Measurements from ENCODE around the gene C1QTNF7. TPM values are rescaled to one million over a fixed set of nuclear protein-coding genes. Genes with fewer than 3 reads are reported as not detected.

Gene C1QTNF7
- total RNA-seq, 1 experiment from 2014 or later = not detected

DNA sequence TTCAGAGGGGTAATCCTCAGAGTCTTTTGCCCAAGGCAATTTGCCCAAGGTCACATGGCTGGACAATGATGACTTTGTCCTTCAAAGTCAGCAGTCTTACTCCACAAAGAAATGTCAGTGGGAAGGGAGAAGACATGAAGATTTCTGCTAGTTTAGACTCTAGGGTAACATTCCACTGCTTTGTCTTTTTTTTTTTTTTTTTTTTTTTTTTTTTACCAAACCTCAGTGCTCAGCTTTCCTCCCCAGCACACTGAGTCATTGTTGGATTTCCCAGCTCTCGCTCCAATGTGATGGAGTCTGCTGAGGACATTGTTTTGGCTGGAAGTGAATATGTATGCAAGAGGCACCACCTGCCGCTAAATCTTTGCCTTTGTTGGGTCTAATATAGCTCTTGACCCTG is 7.2 kb upstream of the C1QTNF7 start:
- Histone ChIP-seq H3K27me3 (replicated peaks) (no peaks in the 10 kb centered on the region), H3K9me3 (replicated peaks) (no peaks in the 10 kb centered on the region), H3K4me1 (replicated peaks) (no peaks in the 10 kb centered on the region), H3K27ac (no peak overlapping the region), H3K36me3 (no peaks in the 10 kb centered on the region), H3K4me3 (no peak overlapping the region)
- DNase-seq (ENCODE audit: low read depth in 1 of 2, low spot score in 2 of 2) = peak in 1 of 2 experiments; percentile 30

DNA sequence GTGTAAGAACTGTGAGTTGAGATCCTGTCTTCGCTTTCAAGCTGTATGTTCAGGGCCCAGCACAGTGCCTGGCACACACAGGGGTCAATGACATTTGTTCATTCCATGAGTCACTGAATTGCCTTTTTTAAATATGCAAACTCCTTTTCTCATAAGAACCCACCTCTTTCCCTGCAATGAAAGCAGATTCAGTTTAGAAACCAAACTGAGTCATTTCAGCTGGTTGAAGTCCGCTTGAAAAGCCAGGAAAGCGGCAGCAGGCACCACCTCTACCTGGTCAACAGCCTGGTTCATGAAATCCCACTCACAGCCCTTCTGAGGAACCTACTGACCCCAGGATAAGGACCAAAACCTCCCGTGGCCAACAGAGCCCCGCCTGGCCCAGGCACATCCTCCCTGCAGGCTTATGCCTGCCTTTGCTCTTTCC is 4.5 kb upstream of the C1QTNF7 start:
- Histone ChIP-seq H3K36me3 (no peaks in the 10 kb centered on the region), H3K9me3 (replicated peaks) (no peaks in the 10 kb centered on the region), H3K4me3 (no peak overlapping the region), H3K4me1 (replicated peaks) (no peaks in the 10 kb centered on the region), H3K27ac (no peak overlapping the region), H3K27me3 (replicated peaks) (no peaks in the 10 kb centered on the region)
- DNase-seq (ENCODE audit: low read depth in 1 of 2, low spot score in 2 of 2) = no peak

- H3K9me3 ChIP-seq (replicated peaks) = no peaks in the 10 kb centered on the region
Observed at GRCh38 chr4:15425520-15425919, 2.3 kb upstream of the C1QTNF7 start.

DNA sequence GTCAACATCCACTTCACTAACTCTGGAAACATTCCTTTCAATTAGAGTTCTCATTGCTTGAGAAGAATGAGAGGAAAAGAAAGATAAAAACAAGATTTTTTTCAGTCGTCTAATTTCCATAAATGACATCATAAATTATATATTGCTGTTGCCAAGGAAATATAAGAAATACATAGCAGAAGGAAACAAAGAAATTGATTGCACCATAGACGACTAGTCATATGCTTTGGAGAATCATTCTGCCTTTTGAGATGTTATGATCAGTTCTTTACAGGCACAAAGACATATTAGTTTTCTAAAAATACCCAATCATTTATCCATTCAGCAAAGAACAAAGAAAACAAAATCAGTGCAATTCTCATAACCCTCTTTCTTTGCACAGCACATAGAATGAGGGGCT is 672 bp upstream of the C1QTNF7 start:
- no peak for DNase-seq (ENCODE audit: low read depth in 1 of 2, low spot score in 2 of 2)
- no peak overlapping the region for H3K27ac ChIP-seq
- no peaks in the 10 kb centered on the region for H3K9me3 ChIP-seq (replicated peaks)
- H3K36me3 ChIP-seq = no peaks in the 10 kb centered on the region
- H3K4me1 ChIP-seq (replicated peaks) = no peaks in the 10 kb centered on the region
- H3K27me3 ChIP-seq (replicated peaks) = no peaks in the 10 kb centered on the region
- no peak overlapping the region for H3K4me3 ChIP-seq

More at GRCh38 chr4:15425520-15425919, 2.3 kb upstream of the C1QTNF7 start:
- Histone ChIP-seq H3K4me3 (no peak overlapping the region), H3K36me3 (no peaks in the 10 kb centered on the region), H3K27me3 (replicated peaks) (no peaks in the 10 kb centered on the region), H3K27ac (no peak overlapping the region), H3K4me1 (replicated peaks) (no peaks in the 10 kb centered on the region)
- no peak for DNase-seq (ENCODE audit: low read depth in 1 of 2, low spot score in 2 of 2)

DNA sequence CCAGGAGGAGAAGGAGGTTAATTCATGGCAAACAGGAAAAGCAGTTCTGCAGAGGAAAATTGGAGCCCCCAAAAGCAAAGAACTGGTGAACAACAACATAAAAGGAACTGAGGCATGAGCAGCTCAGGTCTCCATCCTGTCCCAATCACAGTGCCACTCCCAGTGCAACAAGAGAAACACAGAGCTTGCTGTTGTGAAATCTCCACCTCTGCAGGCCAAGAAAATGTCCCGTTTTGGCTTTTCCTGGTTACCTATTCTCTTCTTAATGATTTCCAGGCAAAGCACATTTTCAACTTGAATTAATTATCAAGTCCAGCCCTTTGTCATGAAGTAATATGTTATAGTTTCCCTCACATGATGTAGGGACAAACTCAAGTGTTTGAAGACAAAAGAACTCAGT is 778 bp downstream of the C1QTNF7 start:
- no peaks in the 10 kb centered on the region for H3K9me3 ChIP-seq (replicated peaks)
- H3K4me3 ChIP-seq = no peak overlapping the region
- no peaks in the 10 kb centered on the region for H3K4me1 ChIP-seq (replicated peaks)
- no peak overlapping the region for H3K27ac ChIP-seq
- no peaks in the 10 kb centered on the region for H3K36me3 ChIP-seq
- no peaks in the 10 kb centered on the region for H3K27me3 ChIP-seq (replicated peaks)
- no peak for DNase-seq (ENCODE audit: low read depth in 1 of 2, low spot score in 2 of 2)

- Histone ChIP-seq H3K27ac (no peak overlapping the region), H3K36me3 (no peaks in the 10 kb centered on the region), H3K9me3 (replicated peaks) (no peaks in the 10 kb centered on the region), H3K4me1 (replicated peaks) (peaks cover 5% of the 10 kb centered on the region; the same call in 1 of the 2 replicates), H3K27me3 (replicated peaks) (no peaks in the 10 kb centered on the region), H3K4me3 (no peak overlapping the region)
- DNase-seq (ENCODE audit: low read depth in 1 of 2, low spot score in 2 of 2) = no peak
Observed at GRCh38 chr4:15434091-15434490, 6.3 kb downstream of the C1QTNF7 start.

GRCh38 chr4:15434676-15435075 is 6.8 kb downstream of the C1QTNF7 start:
- H3K27ac ChIP-seq = no peak overlapping the region
- no peaks in the 10 kb centered on the region for H3K36me3 ChIP-seq
- peaks cover 7% of the 10 kb centered on the region; the same call in 1 of the 2 replicates for H3K4me1 ChIP-seq (replicated peaks)
- no peaks in the 10 kb centered on the region for H3K9me3 ChIP-seq (replicated peaks)
- no peak overlapping the region for H3K4me3 ChIP-seq
- DNase-seq (ENCODE audit: low read depth in 1 of 2, low spot score in 2 of 2) = no peak
- no peaks in the 10 kb centered on the region for H3K27me3 ChIP-seq (replicated peaks)

GRCh38 chr4:15436513-15436912 is 8.7 kb downstream of the C1QTNF7 start:
- no peaks in the 10 kb centered on the region for H3K27me3 ChIP-seq (replicated peaks)
- no peaks in the 10 kb centered on the region for H3K36me3 ChIP-seq
- no peaks in the 10 kb centered on the region for H3K9me3 ChIP-seq (replicated peaks)
- H3K4me1 ChIP-seq (replicated peaks) = peaks cover 7% of the 10 kb centered on the region; the same call in 1 of the 2 replicates
- H3K27ac ChIP-seq = no peak overlapping the region
- DNase-seq (ENCODE audit: low read depth in 1 of 2, low spot score in 2 of 2) = no peak
- no peak overlapping the region for H3K4me3 ChIP-seq

GRCh38 chr4:15438939-15439524 is 11.2 kb downstream of the C1QTNF7 start:
- no peak overlapping the region for H3K27ac ChIP-seq
- peak in 1 of 2 experiments; percentile 10 for DNase-seq (ENCODE audit: low read depth in 1 of 2, low spot score in 2 of 2)
- no peaks in the 10 kb centered on the region for H3K9me3 ChIP-seq (replicated peaks)

GRCh38 chr4:15443371-15444160 is 15.7 kb downstream of the C1QTNF7 start:
- DNase-seq (ENCODE audit: low read depth in 1 of 2, low spot score in 2 of 2) = no peak
- H3K9me3 ChIP-seq (replicated peaks) = no peaks in the 10 kb centered on the region
- no peak overlapping the region for H3K27ac ChIP-seq
- H3K27me3 ChIP-seq (replicated peaks) = no peaks in the 10 kb centered on the region
- H3K36me3 ChIP-seq = no peaks in the 10 kb centered on the region
- peaks cover 7% of the 10 kb centered on the region; the same call in 1 of the 2 replicates for H3K4me1 ChIP-seq (replicated peaks)
- H3K4me3 ChIP-seq = no peak overlapping the region

More at GRCh38 chr4:15438939-15439524, 11.2 kb downstream of the C1QTNF7 start:
- Histone ChIP-seq H3K4me3 (no peak overlapping the region), H3K36me3 (no peaks in the 10 kb centered on the region), H3K27me3 (replicated peaks) (no peaks in the 10 kb centered on the region), H3K4me1 (replicated peaks) (peaks cover 7% of the 10 kb centered on the region; the same call in 1 of the 2 replicates)

DNA sequence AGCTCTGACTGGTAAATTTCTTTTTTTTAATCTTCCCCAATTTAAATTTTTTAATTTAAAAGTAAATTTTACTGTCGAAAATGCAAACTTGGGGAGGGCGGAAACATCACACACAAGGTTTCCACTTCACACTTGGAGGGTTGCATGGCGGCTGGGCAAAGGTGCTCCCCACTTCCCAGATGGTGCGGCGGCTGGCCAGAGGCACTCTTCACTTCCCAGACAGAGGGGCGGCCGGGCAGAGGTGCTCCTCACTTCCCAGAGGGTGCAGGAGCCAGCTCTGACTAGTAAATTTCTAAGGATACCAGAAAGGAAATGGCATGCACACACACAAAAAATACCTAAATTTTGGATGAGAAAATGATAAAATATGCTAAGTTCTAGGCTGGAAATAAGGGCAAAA is 16.4 kb downstream of the C1QTNF7 start:
- Histone ChIP-seq H3K27ac (no peak overlapping the region), H3K27me3 (replicated peaks) (no peaks in the 10 kb centered on the region), H3K4me3 (no peak overlapping the region), H3K36me3 (no peaks in the 10 kb centered on the region), H3K4me1 (replicated peaks) (peaks cover under 1% of the 10 kb centered on the region; the same call in 1 of the 2 replicates), H3K9me3 (replicated peaks) (no peaks in the 10 kb centered on the region)
- DNase-seq (ENCODE audit: low read depth in 1 of 2, low spot score in 2 of 2) = no peak

DNA sequence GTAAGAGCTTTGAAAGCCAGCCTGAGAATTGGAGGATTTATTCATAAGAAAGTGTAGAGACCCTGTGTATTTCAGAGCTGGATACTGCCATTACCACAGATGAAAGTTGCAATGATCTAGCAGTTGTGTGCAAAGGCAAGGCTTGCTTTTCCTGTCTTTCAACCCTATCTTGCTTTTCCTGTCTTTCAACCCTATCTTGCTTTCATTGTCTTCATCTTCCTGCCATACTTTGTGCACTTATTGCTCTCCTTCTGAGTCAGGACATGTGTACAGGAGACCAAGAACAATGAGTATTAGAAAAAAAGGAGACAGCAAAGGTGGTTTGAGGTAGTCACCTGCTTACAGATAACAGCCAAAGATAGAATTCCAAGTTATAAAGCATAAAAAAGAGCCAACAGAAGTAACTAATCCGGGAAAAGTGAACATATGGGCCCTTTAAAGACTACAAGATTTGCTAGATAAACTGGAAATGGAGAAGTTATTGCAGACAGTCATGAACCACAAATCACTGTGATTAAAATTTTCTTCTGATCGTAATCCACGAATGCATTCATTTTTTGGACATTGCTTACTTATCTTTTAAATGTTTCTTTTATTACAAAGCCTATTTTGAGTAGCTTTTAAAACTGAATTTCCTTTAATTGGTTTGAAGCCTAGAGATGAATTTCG is 17.2 kb downstream of the C1QTNF7 start:
- no peaks in the 10 kb centered on the region for H3K27me3 ChIP-seq (replicated peaks)
- no peak overlapping the region for H3K27ac ChIP-seq
- no peaks in the 10 kb centered on the region for H3K9me3 ChIP-seq (replicated peaks)
- DNase-seq (ENCODE audit: low read depth in 1 of 2, low spot score in 2 of 2) = no peak
- no peaks in the 10 kb centered on the region for H3K4me1 ChIP-seq (replicated peaks)
- no peak overlapping the region for H3K4me3 ChIP-seq
- no peaks in the 10 kb centered on the region for H3K36me3 ChIP-seq

- H3K36me3 ChIP-seq = no peaks in the 10 kb centered on the region
- H3K27me3 ChIP-seq (replicated peaks) = no peaks in the 10 kb centered on the region
- no peaks in the 10 kb centered on the region for H3K9me3 ChIP-seq (replicated peaks)
- no peak for DNase-seq (ENCODE audit: low read depth in 1 of 2, low spot score in 2 of 2)
- H3K27ac ChIP-seq = peak overlapping the region; percentile 72
- no peak overlapping the region for H3K4me3 ChIP-seq
- peaks cover 24% of the 10 kb centered on the region for H3K4me1 ChIP-seq (replicated peaks)
Observed at GRCh38 chr4:15451181-15451865, 23.5 kb downstream of the C1QTNF7 start.
